CD4-positive, alpha-beta memory T cell (primary cell): ENCODE data around the gene TYROBP. TPM values are rescaled to one million over a fixed set of nuclear protein-coding genes. Genes with fewer than 3 reads are reported as not detected.
A peak's percentile ranks its signal among the peaks of the same experiment; 100 is the strongest.
"Not testable (repeated sequence)": the region's sequence is repeated elsewhere in the genome, so short reads cannot be mapped to it uniquely, and the experiment has no call there.

Experiments used
- CTCF ChIA-PET: fragments of 350-600 bp; sonication (Branson Sonifier 250); formaldehyde crosslinking; loops from one replicate; lab custom pipeline; 2021; ENCODE audit warnings: inconsistent platforms; ENCODE audit not compliant: partially characterized antibody; lab: Charles Lee
- POLR2A ChIA-PET: fragments of 350-600 bp; sonication (Branson Sonifier 250); formaldehyde crosslinking; loops from one replicate; lab custom pipeline; 2021; ENCODE audit not compliant: partially characterized antibody; lab: Charles Lee
- DNase-seq, 5 donors: peaks; one replicate each; pipeline versions ENCODE4 v3.0.0 to v3.0.0-alpha.2; 2020 to 2022; ENCODE audit warnings: mixed read lengths in 1 of 5
- H3K27ac ChIP-seq: one replicate; pipeline ENCODE4 v1.7.0; 2013; ENCODE audit warnings: low read depth, low read length
- H3K27me3 ChIP-seq: 2 replicates; pipeline ENCODE4 v1.7.0; 2013; ENCODE audit warnings: mild to moderate bottlenecking, low read length, moderate library complexity; ENCODE audit not compliant: insufficient read depth
- H3K36me3 ChIP-seq: 2 replicates; pipeline ENCODE4 v1.7.0; 2013; ENCODE audit warnings: mild to moderate bottlenecking, low read length, moderate library complexity; ENCODE audit not compliant: insufficient read depth
- H3K4me1 ChIP-seq: 2 replicates; pipeline ENCODE4 v1.7.0; 2013; ENCODE audit warnings: mild to moderate bottlenecking, low read length, moderate library complexity; ENCODE audit not compliant: insufficient read depth
- H3K4me3 ChIP-seq, 2 donors: one replicate each; pipeline ENCODE4 v1.7.0; 2013; ENCODE audit warnings: low read length in 2 of 2, mild to moderate bottlenecking in 1 of 2
- H3K9me3 ChIP-seq, 2 donors: one replicate each; pipeline ENCODE4 v1.7.0; 2013; ENCODE audit warnings: low read length in 2 of 2, control low read depth in 1 of 2; ENCODE audit not compliant: control insufficient read depth in 1 of 2
- H3K27ac Mint-ChIP-seq, 7 donors: one replicate each; pipeline ENCODE4 v1.8.0; 2020 to 2021; ENCODE audit warnings: mixed read lengths in 7 of 7, mild to moderate bottlenecking in 6 of 7, inconsistent platforms in 3 of 7, moderate library complexity in 3 of 7
- H3K27me3 Mint-ChIP-seq, 2 donors: one replicate each; pipeline ENCODE4 v1.8.0; 2020 to 2021; ENCODE audit warnings: mixed read lengths in 2 of 2
- H3K36me3 Mint-ChIP-seq, 2 donors: one replicate each; pipeline ENCODE4 v1.8.0; 2020 to 2021; ENCODE audit warnings: mixed read lengths in 2 of 2, inconsistent platforms in 1 of 2, mild to moderate bottlenecking in 1 of 2
- H3K4me1 Mint-ChIP-seq, 4 donors: one replicate each; pipeline ENCODE4 v1.8.0; 2020 to 2021; ENCODE audit warnings: mixed read lengths in 4 of 4, mild to moderate bottlenecking in 1 of 4
- H3K4me3 Mint-ChIP-seq, 8 donors: one replicate each; pipeline ENCODE4 v1.8.0; 2020 to 2021; ENCODE audit warnings: mixed read lengths in 8 of 8, mild to moderate bottlenecking in 7 of 8, moderate library complexity in 6 of 8, inconsistent platforms in 3 of 8
- H3K9me3 Mint-ChIP-seq, 8 donors: one replicate each; pipeline ENCODE4 v1.8.0; 2020 to 2021; ENCODE audit warnings: mixed read lengths in 8 of 8, mild to moderate bottlenecking in 5 of 8, inconsistent platforms in 3 of 8, moderate library complexity in 1 of 8
- intact Hi-C: fragments of 100-400 bp; cut with micrococcal nuclease; formaldehyde crosslinking; loops from one replicate; pipeline ENCODE4 v1.15.1; 2023
- polyA plus RNA-seq, 2 donors: library from polyadenylated mRNA; unstranded; fragments of 300-500 nt; fragmentation: Illumina TruSeq; gene quantifications; one replicate each; pipeline ENCODE4 v1.2.3, GENCODE V29; 2021
- total RNA-seq, 2 experiments: library from RNA; stranded (reverse); gene quantifications; one replicate each; pipeline ENCODE4 v1.2.3, GENCODE V29; 2021

The TYROBP gene
- total RNA-seq: 10 to 100 TPM; 12.7 to 17.3 TPM
- polyA plus RNA-seq: 1 to 10 TPM; 2.3 to 2.5 TPM

DNA sequence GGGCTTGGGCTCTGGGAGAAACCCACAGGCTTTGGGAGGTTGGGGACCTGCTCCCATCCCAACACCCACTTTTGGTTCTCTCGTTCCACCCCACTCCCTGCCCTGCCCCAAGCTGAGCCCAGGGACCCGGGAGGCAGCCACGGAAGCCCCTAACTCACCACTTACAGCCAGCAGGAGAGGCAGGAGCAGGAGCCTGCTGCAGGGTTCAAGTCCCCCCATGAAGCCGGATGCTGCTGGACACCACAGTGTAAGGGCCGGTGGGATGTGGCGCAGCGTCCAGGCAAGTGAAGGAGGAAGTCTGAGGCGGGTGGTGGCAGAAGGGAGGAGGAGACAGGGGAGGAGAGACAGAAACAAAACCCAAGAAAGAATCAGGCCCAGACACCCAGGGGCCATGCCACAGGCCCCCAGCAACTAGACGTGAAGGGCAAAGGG is at the start of gene TYROBP:
TSS of gene TYROBP (minus strand) at position 286 of the 432 bp plus-strand sequence. CDS start at position 219, 67 bp downstream.
- Mint-ChIP-seq H3K27ac (peak within 1 kb of the TSS in 4 of 7 donors; percentile 66 to 93 (median 76)), H3K9me3 (no peaks in the 10 kb centered on the region), H3K4me3 (peak within 1 kb of the TSS in 1 of 8 donors; percentile 29), H3K4me1 (peaks cover 15 to 45% (median 28%) of the 10 kb centered on the region in 4 donors), H3K36me3 (peaks cover 0 to 7% of the 10 kb centered on the region in 2 donors), H3K27me3 (no peaks in the 10 kb centered on the region)
- ChIA-PET CTCF (interaction anchor here (1.3 kb wide), 1 partner anchor 23 kb away, joined by 4 read pairs; no protein-coding TSS in a partner anchor), POLR2A (no interaction called here)
- no peak within 1 kb of the TSS for H3K4me3 ChIP-seq
- intact Hi-C loops: no loop called here
- no peak within 1 kb of the TSS for H3K27ac ChIP-seq
- peaks cover 29% of the 10 kb centered on the region for H3K4me1 ChIP-seq
- H3K9me3 ChIP-seq: no peaks in the 10 kb centered on the region
- no peak for DNase-seq
- H3K36me3 ChIP-seq: no peaks in the 10 kb centered on the region
- H3K27me3 ChIP-seq: no peaks in the 10 kb centered on the region

DNA sequence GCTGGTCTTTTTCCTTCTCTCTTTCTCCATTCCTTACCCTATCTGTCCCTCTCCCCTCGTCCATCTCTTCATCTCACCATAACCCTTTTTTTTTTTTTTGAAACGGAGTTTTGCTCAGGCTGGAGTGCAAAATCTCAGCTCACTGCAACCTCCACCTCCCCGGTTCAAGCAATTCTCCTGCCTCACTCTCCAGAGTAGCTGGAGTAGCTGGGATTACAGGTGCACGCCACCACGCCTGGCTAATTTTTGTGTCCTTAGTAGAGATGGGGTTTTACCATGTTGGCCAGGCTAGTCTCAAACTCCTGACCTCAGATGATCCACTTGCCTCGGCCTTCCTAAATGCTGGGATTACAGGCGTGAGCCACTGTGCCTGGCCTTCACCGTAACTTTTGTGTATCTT is 49.3 kb upstream of the TYROBP start:
- not testable (repeated sequence) for H3K27me3 Mint-ChIP-seq, DNase-seq, H3K27me3 ChIP-seq, H3K27ac ChIP-seq, H3K4me3 ChIP-seq, H3K36me3 ChIP-seq, H3K9me3 Mint-ChIP-seq, H3K36me3 Mint-ChIP-seq, H3K9me3 ChIP-seq
- intact Hi-C loops: loop anchor here (5.0 kb wide), 1 partner anchor 160 kb away; the partner anchor contains the start of gene TBCB
- Mint-ChIP-seq H3K4me1 (peaks cover 34 to 75% (median 48%) of the 10 kb centered on the region in 4 donors), H3K4me3 (peak overlapping the region in 3 of 8 donors; percentile 6 to 33 (median 13)), H3K27ac (peak overlapping the region in 6 of 7 donors; percentile 66 to 94 (median 82))
- ChIA-PET CTCF (interaction anchor here (1.9 to 2.1 kb wide), 2 partner anchors 10 to 96 kb away, joined by 7 to 11 read pairs; partner anchors contain the start of gene THAP8), POLR2A (interaction anchor here (1.9 to 2.6 kb wide), 2 partner anchors 12 to 37 kb away, joined by 12 to 18 read pairs; partner anchors contain the start of gene SDHAF1)
- H3K4me1 ChIP-seq: peaks cover 67% of the 10 kb centered on the region

DNA sequence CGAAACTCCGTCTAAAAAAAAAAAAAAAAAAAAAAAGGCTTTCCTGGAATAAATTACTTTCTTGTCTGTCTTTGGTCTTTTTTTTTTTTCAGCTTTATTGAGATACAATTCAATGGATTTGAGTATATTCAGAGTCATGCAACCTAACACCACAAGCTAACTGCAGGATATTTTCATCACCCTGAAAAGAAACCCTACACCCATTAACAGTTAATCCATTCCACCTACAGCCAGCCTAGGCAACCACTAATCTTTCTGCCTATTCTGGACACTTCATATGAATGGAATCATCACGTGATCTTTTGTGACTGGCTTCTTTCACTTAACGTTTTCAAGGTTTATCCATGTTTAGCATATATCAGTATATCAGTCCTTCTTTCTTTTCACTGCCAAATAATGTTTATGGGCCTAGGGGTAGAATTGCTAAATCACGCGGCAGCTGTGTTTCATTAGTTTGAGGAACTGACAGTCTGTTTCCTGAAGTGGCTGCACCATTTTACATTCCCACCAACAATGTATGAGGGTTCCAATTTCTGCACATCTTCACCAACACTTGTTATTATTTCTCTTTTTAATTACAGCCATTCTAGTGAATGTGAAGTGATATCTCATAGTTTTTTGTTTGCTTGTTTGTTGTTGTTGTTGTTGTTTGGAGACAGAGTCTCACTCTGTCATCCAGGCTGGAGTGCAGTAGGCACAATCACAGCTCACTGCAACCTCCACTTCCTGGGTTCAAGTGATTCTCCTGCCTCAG is 48.0 kb upstream of the TYROBP start:
- POLR2A ChIA-PET: interaction anchor here (0.6 kb wide), 1 partner anchor 25 kb away, joined by 4 read pairs; no protein-coding TSS in a partner anchor
- intact Hi-C loops: loop anchor here (5.0 kb wide), 1 partner anchor 161 kb away; the partner anchor contains the start of gene TBCB
- CTCF ChIA-PET: interaction anchor here (1.2 kb wide), 2 partner anchors 74 to 208 kb away, joined by 3 read pairs; partner anchors contain the start of gene LIN37
- Histone ChIP-seq H3K9me3 (no peaks in the 10 kb centered on the region), H3K4me1 (peaks cover 76% of the 10 kb centered on the region), H3K27ac (no peak overlapping the region), H3K4me3 (no peak overlapping the region), H3K36me3 (no peaks in the 10 kb centered on the region), H3K27me3 (no peaks in the 10 kb centered on the region)
- DNase-seq: no peak
- H3K4me3 Mint-ChIP-seq: peak overlapping the region in 4 of 8 donors; percentile 21 to 59 (median 42)
- peak overlapping the region in 6 of 7 donors; percentile 58 to 90 (median 80) for H3K27ac Mint-ChIP-seq
- H3K4me1 Mint-ChIP-seq: peaks cover 40 to 88% (median 54%) of the 10 kb centered on the region in 4 donors
- H3K36me3 Mint-ChIP-seq: no peaks in the 10 kb centered on the region
- peaks cover 0 to 5% (median 0%) of the 10 kb centered on the region in 8 donors for H3K9me3 Mint-ChIP-seq
- no peaks in the 10 kb centered on the region for H3K27me3 Mint-ChIP-seq

- H3K4me1 ChIP-seq: peaks cover 46% of the 10 kb centered on the region
- intact Hi-C loops: no loop called here
- H3K27me3 Mint-ChIP-seq: no peaks in the 10 kb centered on the region
- H3K4me1 Mint-ChIP-seq: peaks cover 39 to 77% (median 56%) of the 10 kb centered on the region in 4 donors
- DNase-seq: no peak
- no peaks in the 10 kb centered on the region for H3K36me3 ChIP-seq
- H3K27ac ChIP-seq: no peak overlapping the region
- peak overlapping the region in 6 of 7 donors; percentile 48 to 87 (median 78) for H3K27ac Mint-ChIP-seq
- ChIA-PET CTCF (interaction anchor here (1.2 to 1.5 kb wide), 2 partner anchors 18 to 105 kb away, joined by 3 to 5 read pairs; partner anchors contain the start of gene THAP8), POLR2A (interaction anchor here (0.8 to 2.3 kb wide), 5 partner anchors 46 to 247 kb away, joined by 3 to 9 read pairs (median 3); partner anchors contain the start of genes ALKBH6, POLR2I and TBCB)
- peaks cover 0 to 5% (median 0%) of the 10 kb centered on the region in 8 donors for H3K9me3 Mint-ChIP-seq
- H3K36me3 Mint-ChIP-seq: peaks cover 2 to 9% of the 10 kb centered on the region in 2 donors
- no peak overlapping the region for H3K4me3 ChIP-seq
- peak overlapping the region in 1 of 8 donors; percentile 39 for H3K4me3 Mint-ChIP-seq
- no peaks in the 10 kb centered on the region for H3K9me3 ChIP-seq
- H3K27me3 ChIP-seq: no peaks in the 10 kb centered on the region
Observed at GRCh38 chr19:35949131-35949530, 41.0 kb upstream of the TYROBP start.

GRCh38 chr19:35946203-35946602 is 38.1 kb upstream of the TYROBP start:
- H3K4me3 ChIP-seq: no peak overlapping the region
- Mint-ChIP-seq H3K27me3 (no peaks in the 10 kb centered on the region), H3K27ac (peak overlapping the region; percentile 57 to 92 (median 78)), H3K4me3 (no peak overlapping the region), H3K9me3 (peaks cover 0 to 5% (median 0%) of the 10 kb centered on the region in 8 donors), H3K36me3 (peaks cover 15 to 28% of the 10 kb centered on the region in 2 donors), H3K4me1 (peaks cover 26 to 55% (median 40%) of the 10 kb centered on the region in 4 donors)
- intact Hi-C loops: no loop called here
- H3K27me3 ChIP-seq: no peaks in the 10 kb centered on the region
- POLR2A ChIA-PET: interaction anchor here (1.0 to 2.6 kb wide), 4 partner anchors 7 to 201 kb away, joined by 3 to 18 read pairs (median 3); partner anchors contain the start of genes PSENEN and U2AF1L4
- DNase-seq: no peak
- CTCF ChIA-PET: interaction anchor here (0.9 to 1.4 kb wide), 7 partner anchors 21 to 182 kb away, joined by 3 to 7 read pairs (median 3); partner anchors contain the start of gene THAP8
- H3K9me3 ChIP-seq: no peaks in the 10 kb centered on the region
- H3K4me1 ChIP-seq: peaks cover 22% of the 10 kb centered on the region
- no peak overlapping the region for H3K27ac ChIP-seq
- H3K36me3 ChIP-seq: no peaks in the 10 kb centered on the region

- H3K27ac ChIP-seq: no peak overlapping the region
- H3K4me3 Mint-ChIP-seq: peak overlapping the region in 1 of 8 donors; percentile 25
- CTCF ChIA-PET: interaction anchor here (0.9 to 1.4 kb wide), 2 partner anchors 22 to 183 kb away, joined by 3 to 4 read pairs; no protein-coding TSS in a partner anchor
- H3K9me3 Mint-ChIP-seq: peaks cover 0 to 5% (median 0%) of the 10 kb centered on the region in 8 donors
- peaks cover 12% of the 10 kb centered on the region for H3K4me1 ChIP-seq
- H3K27ac Mint-ChIP-seq: peak overlapping the region in 6 of 7 donors; percentile 10 to 61 (median 38)
- H3K9me3 ChIP-seq: no peaks in the 10 kb centered on the region
- H3K4me3 ChIP-seq: no peak overlapping the region
- no peaks in the 10 kb centered on the region for H3K27me3 ChIP-seq
- no peaks in the 10 kb centered on the region for H3K36me3 ChIP-seq
- H3K4me1 Mint-ChIP-seq: peaks cover 24 to 52% (median 38%) of the 10 kb centered on the region in 4 donors
- H3K36me3 Mint-ChIP-seq: peaks cover 21 to 36% of the 10 kb centered on the region in 2 donors
- intact Hi-C loops: no loop called here
- peak in 1 of 5 donors; percentile 33 for DNase-seq
- POLR2A ChIA-PET: interaction anchor here (1.2 to 2.6 kb wide), 2 partner anchors 8 to 13 kb away, joined by 3 to 18 read pairs; no protein-coding TSS in a partner anchor
- H3K27me3 Mint-ChIP-seq: no peaks in the 10 kb centered on the region
Observed at GRCh38 chr19:35945121-35945790, 37.2 kb upstream of the TYROBP start.
